ENCODE measurements around the gene MRPS23. TPM values are rescaled to one million over a fixed set of nuclear protein-coding genes. Genes with fewer than 3 reads are reported as not detected.

Gene MRPS23
- total and polyA plus RNA-seq, 8 donors, result 5.8 to 25.4 (median 15.2) TPM

DNA sequence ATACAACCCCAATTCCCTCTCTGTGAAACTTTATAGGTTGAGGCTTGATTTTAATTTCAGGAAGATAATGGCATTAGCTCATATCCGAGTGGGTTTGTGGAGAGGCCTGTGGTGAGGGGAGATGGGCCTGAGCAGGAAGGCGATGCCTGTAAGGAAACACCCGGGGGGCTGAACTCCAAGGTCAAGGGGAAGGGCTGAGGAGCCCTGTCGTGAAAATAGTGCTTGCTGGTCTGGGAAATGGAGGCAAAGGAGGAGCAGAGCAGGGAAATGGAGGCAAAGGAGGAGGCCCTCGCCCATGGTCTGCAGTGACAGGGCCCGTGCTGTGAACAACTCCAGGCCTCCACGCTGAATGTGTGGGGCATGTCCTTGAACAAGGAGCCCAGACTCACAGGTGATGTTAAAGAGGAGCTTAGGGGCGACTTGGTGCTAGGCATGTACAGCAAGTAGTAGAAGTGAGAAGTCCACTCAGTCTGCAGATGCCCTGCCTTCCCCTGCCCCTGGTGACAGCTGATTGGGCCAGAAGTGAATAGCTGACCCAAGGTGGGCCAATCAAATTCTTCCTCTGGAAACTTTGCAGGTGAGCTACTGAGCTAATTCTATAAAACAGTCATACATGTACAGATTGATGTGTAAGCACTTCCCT is 38.1 kb downstream of the MRPS23 start:
- Histone ChIP-seq H3K4me3 (no peak overlapping the region), H3K9me3 (no peaks in the 10 kb centered on the region), H3K27me3 (no peaks in the 10 kb centered on the region), H3K27ac (peak overlapping the region in 1 of 4 donors; percentile 26), H3K36me3 (no peaks in the 10 kb centered on the region), H3K4me1 (no peaks in the 10 kb centered on the region)
- peak in 2 of 4 donors; percentile 19 to 39 for ATAC-seq
- no peak for DNase-seq
- WGBS, 2 donors, result 63 to 69% methylated on average over 8 of the region's 8 CpGs
- no peak for FAIRE-seq
- intact Hi-C loops (cut with DNase I), result no loop called here
- no peak for TF ChIP-seq CTCF (IDR thresholded peaks at IDR 0.05)

DNA sequence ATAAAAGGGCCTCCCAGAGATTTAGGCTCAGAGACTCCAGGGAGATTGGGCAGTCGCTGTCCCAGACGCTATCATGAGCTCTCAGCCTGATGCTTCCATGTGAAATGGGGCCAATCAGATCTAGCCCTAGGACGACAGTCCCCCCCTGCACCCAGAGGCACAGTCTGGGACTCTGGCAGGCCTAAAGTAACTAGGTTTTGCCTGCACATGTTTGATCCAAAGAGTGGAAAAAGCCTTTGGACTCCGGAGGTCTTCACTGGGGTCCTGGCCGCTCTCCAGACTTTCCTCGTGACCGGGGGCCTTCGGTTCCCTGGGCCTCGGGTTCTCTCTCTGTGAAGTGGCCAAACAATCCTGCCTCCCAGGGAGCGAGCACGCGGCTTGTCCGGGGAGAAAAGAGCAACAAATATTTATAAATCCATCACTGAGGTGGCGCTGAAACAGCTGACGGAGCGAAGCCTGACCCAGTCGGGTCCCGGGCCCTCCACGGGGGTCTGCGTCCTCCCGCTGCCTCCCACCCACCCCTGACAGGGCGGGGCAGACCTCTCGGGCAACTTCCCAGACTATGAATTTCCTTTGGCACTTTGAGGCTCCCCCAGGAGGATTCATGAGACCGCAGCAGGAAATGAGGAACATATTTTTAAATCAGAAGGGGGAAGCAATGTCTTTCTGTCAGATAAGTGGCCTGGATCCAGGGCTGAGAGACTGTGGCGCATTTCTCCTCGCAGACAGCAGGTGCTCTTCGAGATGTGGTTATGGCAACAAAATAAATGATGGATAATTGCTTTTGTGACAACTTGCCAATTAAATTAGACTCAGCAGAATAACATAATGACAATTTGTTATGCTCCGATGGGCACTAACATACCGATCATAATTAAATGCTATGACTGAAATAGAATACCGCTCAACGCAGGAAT is 38.9 kb downstream of the MRPS23 start:
- 23 to 26% methylated on average over 31 of the region's 31 CpGs for WGBS, 2 donors
- peak overlapping the region in 1 of 4 donors; percentile 5 for H3K4me3 ChIP-seq

GRCh38 chr17:57809879-57810278 is 40.0 kb downstream of the MRPS23 start:
- H3K4me3 ChIP-seq, result no peak overlapping the region
- WGBS, 2 donors, result 60 to 75% methylated on average over 5 of the region's 5 CpGs
- no peak for TF ChIP-seq CTCF (IDR thresholded peaks at IDR 0.05)
- no peaks in the 10 kb centered on the region for H3K9me3 ChIP-seq
- DNase-seq (no peak), FAIRE-seq (no peak), ATAC-seq (no peak)
- no peak overlapping the region for H3K27ac ChIP-seq
- H3K36me3 ChIP-seq, result no peaks in the 10 kb centered on the region
- H3K27me3 ChIP-seq, result no peaks in the 10 kb centered on the region
- H3K4me1 ChIP-seq, result no peaks in the 10 kb centered on the region
- intact Hi-C loops (cut with DNase I), result no loop called here

More for the DNA sequence above, 38.9 kb downstream of the MRPS23 start:
- ATAC-seq, result peak; percentile 64 to 80 (median 79)
- TF ChIP-seq CTCF (IDR thresholded peaks at IDR 0.05), result no peak
- intact Hi-C loops (cut with DNase I), result no loop called here
- no peak for FAIRE-seq
- H3K4me1 ChIP-seq, result no peaks in the 10 kb centered on the region
- H3K27me3 ChIP-seq, result no peaks in the 10 kb centered on the region
- no peaks in the 10 kb centered on the region for H3K36me3 ChIP-seq
- H3K9me3 ChIP-seq, result no peaks in the 10 kb centered on the region
- peak in 4 of 6 donors; percentile 18 to 44 (median 23) for DNase-seq
- peak overlapping the region; percentile 37 to 67 (median 58) for H3K27ac ChIP-seq

- no peaks in the 10 kb centered on the region for H3K27me3 ChIP-seq
- no peaks in the 10 kb centered on the region for H3K36me3 ChIP-seq
- 60 to 77% methylated on average over 5 of the region's 5 CpGs for WGBS, 2 donors
- intact Hi-C loops (cut with DNase I), result no loop called here
- no peak for TF ChIP-seq CTCF (IDR thresholded peaks at IDR 0.05)
- no peaks in the 10 kb centered on the region for H3K9me3 ChIP-seq
- DNase-seq (no peak), ATAC-seq (no peak), FAIRE-seq (no peak)
- H3K27ac ChIP-seq, result no peak overlapping the region
- no peak overlapping the region for H3K4me3 ChIP-seq
- no peaks in the 10 kb centered on the region for H3K4me1 ChIP-seq
These were observed 41.0 kb downstream of the MRPS23 start for GRCh38 chr17:57808882-57809281.

Data from pancreas (tissue), 10 donors.